CD4-positive, alpha-beta T cell (primary cell): ENCODE measurements around the gene PKD1. TPM values are rescaled to one million over a fixed set of nuclear protein-coding genes. Genes with fewer than 3 reads are reported as not detected.

Experiments
- ATAC-seq: fragments of 200-7000 bp; cut with Tn5 transposase; one replicate; pipeline ENCODE4 v1.10.0; 2022; ENCODE audit warnings: mild to moderate bottlenecking; ENCODE audit not compliant: poor library complexity
- CTCF ChIA-PET: fragments of 350-600 bp; sonication (Branson Sonifier 250); formaldehyde crosslinking; loops from one replicate; lab custom pipeline; 2021; ENCODE audit warnings: antibody characterized with exemption, inconsistent platforms; lab: Charles Lee
- POLR2A ChIA-PET: fragments of 350-600 bp; sonication (Branson Sonifier 250); formaldehyde crosslinking; loops from one replicate; lab custom pipeline; 2021; ENCODE audit warnings: antibody characterized with exemption, inconsistent platforms; lab: Charles Lee
- DNase-seq, 14 experiments: peaks; one replicate each; pipeline ENCODE4 v3.0.0-alpha.2; 2013 to 2020; ENCODE audit warnings: mixed read lengths in 2 of 14
- H3K27ac ChIP-seq, 2 donors: one replicate each; pipeline versions ENCODE4 v1.5.1 to v1.7.0; 2013; ENCODE audit warnings: low read length in 2 of 2, low read depth in 1 of 2, mild to moderate bottlenecking in 1 of 2
- H3K27me3 ChIP-seq, 2 experiments: 1 replicate in 1 of 2; 2 replicates in 1 of 2; pipeline versions ENCODE4 v1.6.1 to v1.7.0; 2013; ENCODE audit warnings: low read length in 2 of 2, control low read depth in 1 of 2, mild to moderate bottlenecking in 1 of 2, moderate library complexity in 1 of 2; ENCODE audit not compliant: insufficient read depth in 2 of 2, control insufficient read depth in 1 of 2
- H3K36me3 ChIP-seq: one replicate; pipeline ENCODE4 v1.6.1; 2013; ENCODE audit warnings: low read length, control low read depth; ENCODE audit not compliant: insufficient read depth
- H3K4me1 ChIP-seq: one replicate; pipeline ENCODE4 v1.6.1; 2013; ENCODE audit warnings: low read length, control low read depth; ENCODE audit not compliant: insufficient read depth
- H3K4me3 ChIP-seq: one replicate; pipeline ENCODE4 v1.5.1; 2013; ENCODE audit warnings: mild to moderate bottlenecking, low read length, moderate library complexity
- H3K9me3 ChIP-seq, 2 experiments: 1 replicate in 1 of 2; 2 replicates in 1 of 2; pipeline versions ENCODE4 v1.6.1 to v1.7.0; 2013; ENCODE audit warnings: low read length in 2 of 2, mild to moderate bottlenecking in 2 of 2, control low read depth in 1 of 2, moderate library complexity in 1 of 2; ENCODE audit not compliant: control insufficient read depth in 1 of 2, insufficient read depth in 1 of 2
- H3K27ac Mint-ChIP-seq: one replicate; pipeline ENCODE4 v1.8.0; 2020; ENCODE audit warnings: mixed read lengths
- H3K27me3 Mint-ChIP-seq: one replicate; pipeline ENCODE4 v1.8.0; 2021; ENCODE audit warnings: mixed read lengths
- H3K36me3 Mint-ChIP-seq: one replicate; pipeline ENCODE4 v1.8.0; 2021; ENCODE audit warnings: low read depth, mixed read lengths
- H3K4me1 Mint-ChIP-seq: one replicate; pipeline ENCODE4 v1.8.0; 2021; ENCODE audit warnings: low read depth, mixed read lengths
- H3K4me3 Mint-ChIP-seq: one replicate; pipeline ENCODE4 v1.8.0; 2020; ENCODE audit warnings: mild to moderate bottlenecking, mixed read lengths
- H3K9me3 Mint-ChIP-seq: one replicate; pipeline ENCODE4 v1.8.0; 2020; ENCODE audit warnings: mixed read lengths
- intact Hi-C, 2 experiments: fragments of 100-400 bp; cut with DNase I in 1 of 2; cut with micrococcal nuclease in 1 of 2; formaldehyde crosslinking; loops; one replicate each; pipeline versions ENCODE4 v1.15.1 to v1.9.0; 2023 to 2025; cut with DNase I, micrococcal nuclease
- total RNA-seq, 174 experiments: library from RNA in 2 of 174; stranded (reverse) in 2 of 174; gene quantifications; one replicate each; pipeline ENCODE4 v1.2.3 and lab custom pipeline; 2021 to 2026
- TF ChIP-seq, protein P1 (sequence below): fragments of 200-600 bp; IDR thresholded peaks from one replicate; pipeline ENCODE4 v1.8.0; 2022; ENCODE audit warnings: antibody characterized with exemption, mild to moderate bottlenecking

Gene PKD1
- total RNA-seq, 2 experiments from 2014 or later, result 80.3 to 85.6 TPM

DNA sequence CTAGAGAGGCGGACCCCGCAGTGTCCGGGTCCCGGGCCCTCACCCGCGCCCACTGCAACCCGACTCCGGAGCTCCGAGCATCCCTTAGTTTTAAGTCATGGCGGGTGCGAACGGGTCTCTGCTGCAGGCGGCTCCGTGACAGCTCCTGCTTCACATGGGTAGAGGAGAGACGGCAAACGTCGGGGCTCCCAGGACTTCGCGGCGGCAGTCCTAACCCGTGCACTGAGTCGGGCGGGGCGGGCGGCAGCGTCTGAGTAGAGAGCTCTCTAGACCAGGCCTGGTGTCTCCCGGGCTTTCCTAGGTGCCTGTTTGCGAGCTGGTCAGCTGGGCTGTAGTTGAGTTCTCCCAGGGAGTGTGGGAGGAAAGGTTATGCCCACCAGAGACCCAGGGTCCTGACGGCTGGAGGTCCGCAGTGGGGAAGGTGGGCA lies 87.6 kb downstream of the PKD1 start:
- ChIA-PET POLR2A (interaction anchor here (0.9 to 3.0 kb wide), 9 partner anchors 26 to 730 kb away, joined by 3 to 32 read pairs (median 4); partner anchors contain the start of genes PGP, RPS2 and TRAF7), CTCF (interaction anchor here (0.7 to 2.0 kb wide), 7 partner anchors 9 to 107 kb away, joined by 3 to 14 read pairs (median 4); partner anchors contain the start of genes RPS2 and TRAF7)
- no peaks in the 10 kb centered on the region for H3K9me3 ChIP-seq
- peaks cover 23% of the 10 kb centered on the region for H3K36me3 ChIP-seq
- peak in 1 of 14 experiments; percentile 12 for DNase-seq
- H3K27ac ChIP-seq, result peak overlapping the region in 1 of 2 donors; percentile 29
- intact Hi-C loops, result loop anchor here in 1 of 2 experiments (1.0 to 10.0 kb wide), 9 partner anchors 25 to 634 kb away; partner anchors contain the start of genes CLCN7, KCTD5, MLST8 and NDUFB10
- H3K36me3 Mint-ChIP-seq, result peaks cover 17% of the 10 kb centered on the region
- peak; percentile 35 for ATAC-seq
- no peaks in the 10 kb centered on the region for H3K27me3 ChIP-seq
- H3K4me3 Mint-ChIP-seq, result peak overlapping the region; percentile 93
- peak overlapping the region; percentile 56 for H3K27ac Mint-ChIP-seq
- no peaks in the 10 kb centered on the region for H3K27me3 Mint-ChIP-seq
- peak overlapping the region; percentile 96 for H3K4me3 ChIP-seq
- TF ChIP-seq, protein P1, sequence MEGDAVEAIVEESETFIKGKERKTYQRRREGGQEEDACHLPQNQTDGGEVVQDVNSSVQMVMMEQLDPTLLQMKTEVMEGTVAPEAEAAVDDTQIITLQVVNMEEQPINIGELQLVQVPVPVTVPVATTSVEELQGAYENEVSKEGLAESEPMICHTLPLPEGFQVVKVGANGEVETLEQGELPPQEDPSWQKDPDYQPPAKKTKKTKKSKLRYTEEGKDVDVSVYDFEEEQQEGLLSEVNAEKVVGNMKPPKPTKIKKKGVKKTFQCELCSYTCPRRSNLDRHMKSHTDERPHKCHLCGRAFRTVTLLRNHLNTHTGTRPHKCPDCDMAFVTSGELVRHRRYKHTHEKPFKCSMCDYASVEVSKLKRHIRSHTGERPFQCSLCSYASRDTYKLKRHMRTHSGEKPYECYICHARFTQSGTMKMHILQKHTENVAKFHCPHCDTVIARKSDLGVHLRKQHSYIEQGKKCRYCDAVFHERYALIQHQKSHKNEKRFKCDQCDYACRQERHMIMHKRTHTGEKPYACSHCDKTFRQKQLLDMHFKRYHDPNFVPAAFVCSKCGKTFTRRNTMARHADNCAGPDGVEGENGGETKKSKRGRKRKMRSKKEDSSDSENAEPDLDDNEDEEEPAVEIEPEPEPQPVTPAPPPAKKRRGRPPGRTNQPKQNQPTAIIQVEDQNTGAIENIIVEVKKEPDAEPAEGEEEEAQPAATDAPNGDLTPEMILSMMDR, result no peak
- H3K4me1 ChIP-seq, result peaks cover 33% of the 10 kb centered on the region
- no peaks in the 10 kb centered on the region for H3K9me3 Mint-ChIP-seq
- H3K4me1 Mint-ChIP-seq, result peaks cover 23% of the 10 kb centered on the region

DNA sequence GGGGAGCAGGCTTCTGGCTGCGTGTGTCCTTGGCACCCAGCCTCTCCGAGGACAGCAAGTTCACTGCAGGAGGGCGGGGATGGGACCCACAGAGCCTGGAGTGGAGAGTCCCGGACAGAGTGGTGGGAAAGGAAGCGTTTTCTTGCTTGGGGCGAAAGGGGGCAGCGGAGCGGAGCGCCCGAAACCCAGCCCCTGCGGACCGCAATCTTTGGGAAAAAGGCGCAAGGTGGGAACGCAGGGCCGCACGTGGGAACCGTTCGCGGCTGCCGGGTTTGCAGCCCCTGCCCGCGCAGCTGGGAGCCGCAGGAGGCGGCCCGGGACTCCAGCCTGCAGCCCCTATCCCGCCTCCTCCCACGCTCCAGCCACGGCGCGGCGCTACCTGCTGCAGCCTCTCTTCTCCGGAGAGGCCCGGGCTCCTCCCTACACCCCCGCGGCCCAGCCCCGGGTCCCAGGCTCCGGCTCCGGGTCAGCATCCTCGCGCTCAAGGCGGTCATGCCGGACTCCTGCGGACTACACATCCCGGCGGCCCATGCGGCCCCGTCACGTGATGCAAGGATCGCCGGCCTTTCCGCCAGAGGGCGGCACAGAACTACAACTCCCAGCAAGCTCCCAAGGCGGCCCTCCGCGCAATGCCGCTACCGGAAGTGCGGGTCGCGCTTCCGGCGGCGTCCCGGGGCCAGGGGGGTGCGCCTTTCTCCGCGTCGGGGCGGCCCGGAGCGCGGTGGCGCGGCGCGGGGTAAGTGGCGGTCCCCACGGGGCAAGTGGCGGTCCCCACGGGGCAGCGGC lies 88.2 kb downstream of the PKD1 start, which contains the start of the genes NTHL1 and TSC2:
Gene NTHL1, minus strand, starts transcription at position 505 of the 786 bp plus-strand sequence. Its CDS starts 11 bp downstream, at position 494.
Gene TSC2, plus strand, starts transcription at position 656 of the 786 bp plus-strand sequence. CDS start 631 bp downstream, outside the sequence.
- ChIA-PET POLR2A (interaction anchor here (0.8 to 3.0 kb wide), 15 partner anchors 20 to 730 kb away, joined by 3 to 32 read pairs (median 4); partner anchors contain the start of genes PGP, PKD1, RPS2 and TRAF7), CTCF (interaction anchor here (0.7 to 2.0 kb wide), 8 partner anchors 9 to 107 kb away, joined by 3 to 14 read pairs (median 4); partner anchors contain the start of genes RPS2 and TRAF7)
- Histone ChIP-seq H3K27ac (peak within 1 kb of the TSS in 1 of 2 donors; percentile 29), H3K4me3 (peak within 1 kb of the TSS; percentile 96), H3K4me1 (peaks cover 33% of the 10 kb centered on the region), H3K9me3 (no peaks in the 10 kb centered on the region), H3K36me3 (peaks cover 19% of the 10 kb centered on the region), H3K27me3 (no peaks in the 10 kb centered on the region)
- no peaks in the 10 kb centered on the region for H3K9me3 Mint-ChIP-seq
- H3K4me3 Mint-ChIP-seq, result peak within 1 kb of the TSS; percentile 93
- peaks cover 13% of the 10 kb centered on the region for H3K36me3 Mint-ChIP-seq
- H3K27me3 Mint-ChIP-seq, result no peaks in the 10 kb centered on the region
- intact Hi-C loops, result loop anchor here in 1 of 2 experiments (1.0 to 10.0 kb wide), 9 partner anchors 24 to 635 kb away; partner anchors contain the start of genes CLCN7, KCTD5, MLST8 and NDUFB10
- peaks cover 23% of the 10 kb centered on the region for H3K4me1 Mint-ChIP-seq
- ATAC-seq, result peak; percentile 90
- TF ChIP-seq, protein P1, result peak; percentile 57
- peak; percentile 78 to 96 (median 90) for DNase-seq
- peak within 1 kb of the TSS; percentile 56 for H3K27ac Mint-ChIP-seq

DNA sequence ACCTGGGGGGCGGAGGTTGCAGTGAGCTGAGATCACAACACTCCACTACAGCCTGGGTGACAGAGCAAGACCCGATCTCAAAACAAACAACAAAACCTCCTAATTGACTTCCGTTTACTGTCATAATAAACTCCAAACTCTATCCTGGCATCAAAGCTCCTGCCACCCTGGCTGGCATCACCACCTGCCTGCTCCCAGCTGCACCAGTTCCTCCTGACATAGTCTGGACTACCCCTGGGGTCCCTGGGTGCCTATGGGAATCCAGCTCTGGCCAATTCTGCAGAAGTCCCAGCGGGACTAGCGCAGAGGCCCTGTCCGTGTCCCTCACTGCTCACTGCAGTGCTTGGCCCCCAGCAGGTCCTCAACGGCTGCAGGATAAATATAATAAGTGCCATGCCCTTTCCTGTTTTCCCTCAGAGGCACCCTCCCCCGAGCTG lies 88.8 kb downstream of the PKD1 start:
- intact Hi-C loops, result loop anchor here in 1 of 2 experiments (5.0 to 10.0 kb wide), 7 partner anchors 40 to 635 kb away; partner anchors contain the start of genes CLCN7, KCTD5, MLST8 and NDUFB10
- no peak overlapping the region for H3K27ac Mint-ChIP-seq
- ATAC-seq, result no peak
- peak overlapping the region; percentile 92 for H3K4me3 Mint-ChIP-seq
- H3K36me3 Mint-ChIP-seq, result peaks cover 9% of the 10 kb centered on the region
- no peaks in the 10 kb centered on the region for H3K27me3 Mint-ChIP-seq
- Histone ChIP-seq H3K4me3 (peak overlapping the region; percentile 96), H3K36me3 (peaks cover 13% of the 10 kb centered on the region), H3K4me1 (peaks cover 33% of the 10 kb centered on the region), H3K9me3 (no peaks in the 10 kb centered on the region), H3K27ac (no peak overlapping the region), H3K27me3 (no peaks in the 10 kb centered on the region)
- ChIA-PET POLR2A (interaction anchor here (0.8 to 3.0 kb wide), 10 partner anchors 19 to 731 kb away, joined by 3 to 32 read pairs (median 4); partner anchors contain the start of genes PGP, PKD1, RPS2 and TRAF7), CTCF (interaction anchor here (0.9 to 1.5 kb wide), 2 partner anchors 10 to 94 kb away, joined by 4 read pairs; no protein-coding TSS in a partner anchor)
- peaks cover 23% of the 10 kb centered on the region for H3K4me1 Mint-ChIP-seq
- no peak for DNase-seq
- no peaks in the 10 kb centered on the region for H3K9me3 Mint-ChIP-seq
- TF ChIP-seq, protein P1, result no peak
